CD4-positive, alpha-beta T cell (primary cell): ENCODE results near the gene USP40. TPM values are rescaled to one million over a fixed set of nuclear protein-coding genes. Genes with fewer than 3 reads are reported as not detected.

Experiments
- ATAC-seq: fragments of 200-7000 bp; cut with Tn5 transposase; one replicate; pipeline ENCODE4 v1.10.0; 2022; ENCODE audit warnings: mild to moderate bottlenecking; ENCODE audit not compliant: poor library complexity
- CTCF ChIA-PET: fragments of 350-600 bp; sonication (Branson Sonifier 250); formaldehyde crosslinking; loops from one replicate; lab custom pipeline; 2021; ENCODE audit warnings: antibody characterized with exemption, inconsistent platforms; lab: Charles Lee
- POLR2A ChIA-PET: fragments of 350-600 bp; sonication (Branson Sonifier 250); formaldehyde crosslinking; loops from one replicate; lab custom pipeline; 2021; ENCODE audit warnings: antibody characterized with exemption, inconsistent platforms; lab: Charles Lee
- DNase-seq, 14 experiments: peaks; one replicate each; pipeline ENCODE4 v3.0.0-alpha.2; 2013 to 2020; ENCODE audit warnings: mixed read lengths in 2 of 14
- H3K27ac ChIP-seq, 2 donors: one replicate each; pipeline versions ENCODE4 v1.5.1 to v1.7.0; 2013; ENCODE audit warnings: low read length in 2 of 2, low read depth in 1 of 2, mild to moderate bottlenecking in 1 of 2
- H3K27me3 ChIP-seq, 2 experiments: 1 replicate in 1 of 2; 2 replicates in 1 of 2; pipeline versions ENCODE4 v1.6.1 to v1.7.0; 2013; ENCODE audit warnings: low read length in 2 of 2, control low read depth in 1 of 2, mild to moderate bottlenecking in 1 of 2, moderate library complexity in 1 of 2; ENCODE audit not compliant: insufficient read depth in 2 of 2, control insufficient read depth in 1 of 2
- H3K36me3 ChIP-seq: one replicate; pipeline ENCODE4 v1.6.1; 2013; ENCODE audit warnings: low read length, control low read depth; ENCODE audit not compliant: insufficient read depth
- H3K4me1 ChIP-seq: one replicate; pipeline ENCODE4 v1.6.1; 2013; ENCODE audit warnings: low read length, control low read depth; ENCODE audit not compliant: insufficient read depth
- H3K4me3 ChIP-seq: one replicate; pipeline ENCODE4 v1.5.1; 2013; ENCODE audit warnings: mild to moderate bottlenecking, low read length, moderate library complexity
- H3K9me3 ChIP-seq, 2 experiments: 1 replicate in 1 of 2; 2 replicates in 1 of 2; pipeline versions ENCODE4 v1.6.1 to v1.7.0; 2013; ENCODE audit warnings: low read length in 2 of 2, mild to moderate bottlenecking in 2 of 2, control low read depth in 1 of 2, moderate library complexity in 1 of 2; ENCODE audit not compliant: control insufficient read depth in 1 of 2, insufficient read depth in 1 of 2
- H3K27ac Mint-ChIP-seq: one replicate; pipeline ENCODE4 v1.8.0; 2020; ENCODE audit warnings: mixed read lengths
- H3K27me3 Mint-ChIP-seq: one replicate; pipeline ENCODE4 v1.8.0; 2021; ENCODE audit warnings: mixed read lengths
- H3K36me3 Mint-ChIP-seq: one replicate; pipeline ENCODE4 v1.8.0; 2021; ENCODE audit warnings: low read depth, mixed read lengths
- H3K4me1 Mint-ChIP-seq: one replicate; pipeline ENCODE4 v1.8.0; 2021; ENCODE audit warnings: low read depth, mixed read lengths
- H3K4me3 Mint-ChIP-seq: one replicate; pipeline ENCODE4 v1.8.0; 2020; ENCODE audit warnings: mild to moderate bottlenecking, mixed read lengths
- H3K9me3 Mint-ChIP-seq: one replicate; pipeline ENCODE4 v1.8.0; 2020; ENCODE audit warnings: mixed read lengths
- CTCF ChIP-seq: fragments of 200-600 bp; IDR thresholded peaks from one replicate; pipeline ENCODE4 v1.8.0; 2022; ENCODE audit warnings: antibody characterized with exemption, mild to moderate bottlenecking
- intact Hi-C, 2 experiments: fragments of 100-400 bp; cut with DNase I in 1 of 2; cut with micrococcal nuclease in 1 of 2; formaldehyde crosslinking; loops; one replicate each; pipeline versions ENCODE4 v1.15.1 to v1.9.0; 2023 to 2025; cut with DNase I, micrococcal nuclease
- total RNA-seq, 174 experiments: library from RNA in 2 of 174; stranded (reverse) in 2 of 174; gene quantifications; one replicate each; pipeline ENCODE4 v1.2.3 and lab custom pipeline; 2021 to 2026

The USP40 gene
- total RNA-seq, 2 experiments from 2014 or later = 7.2 to 8.7 TPM

GRCh38 chr2:233571462-233571861, 4.9 kb upstream of the USP40 start:
- Mint-ChIP-seq H3K36me3 (peaks cover 3% of the 10 kb centered on the region), H3K4me1 (no peaks in the 10 kb centered on the region), H3K9me3 (no peaks in the 10 kb centered on the region), H3K27me3 (no peaks in the 10 kb centered on the region), H3K4me3 (no peak overlapping the region), H3K27ac (no peak overlapping the region)
- TF ChIP-seq CTCF = no peak
- Histone ChIP-seq H3K9me3 (no peaks in the 10 kb centered on the region), H3K4me1 (no peaks in the 10 kb centered on the region), H3K27me3 (peaks cover 2 to 6% of the 10 kb centered on the region in 2 experiments), H3K27ac (no peak overlapping the region), H3K4me3 (no peak overlapping the region), H3K36me3 (no peaks in the 10 kb centered on the region)
- POLR2A ChIA-PET = no interaction called here
- intact Hi-C loops = no loop called here
- ATAC-seq (no peak), DNase-seq (no peak)
- CTCF ChIA-PET = no interaction called here

GRCh38 chr2:233571001-233571400, 4.4 kb upstream of the USP40 start:
- TF ChIP-seq CTCF = no peak
- intact Hi-C loops = no loop called here
- no peaks in the 10 kb centered on the region for H3K27me3 Mint-ChIP-seq
- Histone ChIP-seq H3K9me3 (no peaks in the 10 kb centered on the region), H3K27me3 (peaks cover 2 to 6% of the 10 kb centered on the region in 2 experiments), H3K36me3 (no peaks in the 10 kb centered on the region), H3K27ac (no peak overlapping the region), H3K4me1 (no peaks in the 10 kb centered on the region), H3K4me3 (no peak overlapping the region)
- ATAC-seq (no peak), DNase-seq (no peak)
- CTCF ChIA-PET = no interaction called here
- H3K4me1 Mint-ChIP-seq = peaks cover 2% of the 10 kb centered on the region
- H3K4me3 Mint-ChIP-seq = no peak overlapping the region
- H3K9me3 Mint-ChIP-seq = no peaks in the 10 kb centered on the region
- POLR2A ChIA-PET = no interaction called here
- no peak overlapping the region for H3K27ac Mint-ChIP-seq
- H3K36me3 Mint-ChIP-seq = peaks cover 7% of the 10 kb centered on the region

GRCh38 chr2:233565685-233566140, 869 bp downstream of the USP40 start:
- Histone ChIP-seq H3K4me3 (peak overlapping the region; percentile 99), H3K27ac (peak overlapping the region in 1 of 2 donors; percentile 88), H3K9me3 (no peaks in the 10 kb centered on the region), H3K36me3 (no peaks in the 10 kb centered on the region), H3K4me1 (no peaks in the 10 kb centered on the region), H3K27me3 (no peaks in the 10 kb centered on the region)
- Mint-ChIP-seq H3K27ac (peak overlapping the region; percentile 93), H3K27me3 (no peaks in the 10 kb centered on the region), H3K4me3 (peak overlapping the region; percentile 95), H3K4me1 (peaks cover 15% of the 10 kb centered on the region), H3K36me3 (peaks cover 8% of the 10 kb centered on the region), H3K9me3 (no peaks in the 10 kb centered on the region)
- peak; percentile 5 for ATAC-seq
- no peak for DNase-seq
- CTCF ChIA-PET = no interaction called here
- TF ChIP-seq CTCF = no peak
- POLR2A ChIA-PET = interaction anchor here (0.7 to 1.5 kb wide), 4 partner anchors 8 to 26 kb away, joined by 3 to 4 read pairs (median 3); no protein-coding TSS in a partner anchor
- intact Hi-C loops = no loop called here
